Kidney (tissue), 14 donors: ENCODE data around the gene EEPD1. TPM values are rescaled to one million over a fixed set of nuclear protein-coding genes. Genes with fewer than 3 reads are reported as not detected.

Experiments
- DNase-seq, 5 donors: peaks; one replicate each; pipeline ENCODE4 v3.0.0-alpha.2; 2013 to 2020
- FAIRE-seq: peaks from 2 replicates; lab custom pipeline; 2012; peaks lifted over from hg19 to GRCh38; lab: Jason Lieb, UNC
- H3K27ac ChIP-seq, 2 donors: one replicate each; pipeline ENCODE4 v1.7.0; 2013; ENCODE audit warnings: low read depth in 2 of 2, low read length in 2 of 2, inconsistent platforms in 1 of 2
- H3K27me3 ChIP-seq: one replicate; pipeline ENCODE4 v1.7.1; 2013; ENCODE audit warnings: low read length, inconsistent platforms; ENCODE audit not compliant: control insufficient read depth, insufficient read depth
- H3K36me3 ChIP-seq, 3 donors: one replicate each; pipeline versions ENCODE4 v1.7.0 to v1.7.1; 2013; ENCODE audit warnings: low read length in 3 of 3, control low read depth in 1 of 3, inconsistent platforms in 1 of 3; ENCODE audit not compliant: insufficient read depth in 3 of 3, control insufficient read depth in 2 of 3
- H3K4me1 ChIP-seq, 3 donors: one replicate each; pipeline versions ENCODE4 v1.7.0 to v1.7.1; 2013; ENCODE audit warnings: low read length in 3 of 3, inconsistent platforms in 1 of 3, low read depth in 1 of 3; ENCODE audit not compliant: control insufficient read depth in 2 of 3, insufficient read depth in 2 of 3
- H3K4me3 ChIP-seq, 3 donors: one replicate each; pipeline versions ENCODE4 v1.7.0 to v1.8.1; 2013; ENCODE audit warnings: low read length in 3 of 3, control low read depth in 1 of 3, inconsistent platforms in 1 of 3
- H3K9ac ChIP-seq, 3 donors: one replicate each; pipeline versions ENCODE4 v1.7.0 to v1.7.1; 2013; ENCODE audit warnings: low read length in 3 of 3, control low read depth in 1 of 3, inconsistent platforms in 1 of 3
- H3K9me3 ChIP-seq, 3 donors: one replicate each; pipeline versions ENCODE4 v1.7.0 to v1.7.1; 2013; ENCODE audit warnings: low read length in 3 of 3, control low read depth in 1 of 3, inconsistent platforms in 1 of 3; ENCODE audit not compliant: control insufficient read depth in 2 of 3, insufficient read depth in 1 of 3
- intact Hi-C: fragments of 100-400 bp; cut with DNase I; formaldehyde crosslinking; loops from one replicate; pipeline ENCODE4 v1.11.1; 2022
- polyA plus RNA-seq: library from polyadenylated mRNA; stranded (reverse); fragments of 350-450 nt; fragmentation: Illumina TruSeq; extraction: RNeasy Lipid Tissue Mini Kit (QIAGEN cat#74804); gene quantifications from one replicate; pipeline ENCODE4 v1.2.3, GENCODE V29; 2014; ENCODE audit warnings: low read depth, low replicate concordance; ENCODE audit not compliant: insufficient read depth
- total RNA-seq: library from RNA; stranded (reverse); fragmentation: NEBNext Ultra II Directional; extraction: Animal tissue kit (Norgen Biotek cat#: 25700); gene quantifications from one replicate; pipeline ENCODE4 v1.2.1, GENCODE V29; 2021
- TF ChIP-seq, protein P1 (sequence below): IDR thresholded peaks from 3 replicates; pipeline ENCODE4 v1.5.1; 2012; ENCODE audit warnings: mild to moderate bottlenecking, moderate library complexity, borderline replicate concordance; ENCODE audit not compliant: insufficient read depth; ENCODE audit errors: extremely low read depth
- donor health status: control.
- donor health status: control.
- donor health status: control.
- donor health status: control.
- donor health status: control.
- donor health status: DM: yes; HTN: yes; CAD: no.
- donor health status: Normal renal cell carcinoma (clear cell type).

Gene EEPD1
- total and polyA plus RNA-seq, 2 donors from 2014 or later, result 6.3 to 6.4 TPM

GRCh38 chr7:36216063-36216684 lies 63.1 kb downstream of the EEPD1 start:
- no peak for FAIRE-seq
- no peak overlapping the region for H3K27ac ChIP-seq

GRCh38 chr7:36217211-36217960 lies 64.3 kb downstream of the EEPD1 start:
- H3K36me3 ChIP-seq, result no peaks in the 10 kb centered on the region
- no peaks in the 10 kb centered on the region for H3K4me1 ChIP-seq
- TF ChIP-seq, protein P1, sequence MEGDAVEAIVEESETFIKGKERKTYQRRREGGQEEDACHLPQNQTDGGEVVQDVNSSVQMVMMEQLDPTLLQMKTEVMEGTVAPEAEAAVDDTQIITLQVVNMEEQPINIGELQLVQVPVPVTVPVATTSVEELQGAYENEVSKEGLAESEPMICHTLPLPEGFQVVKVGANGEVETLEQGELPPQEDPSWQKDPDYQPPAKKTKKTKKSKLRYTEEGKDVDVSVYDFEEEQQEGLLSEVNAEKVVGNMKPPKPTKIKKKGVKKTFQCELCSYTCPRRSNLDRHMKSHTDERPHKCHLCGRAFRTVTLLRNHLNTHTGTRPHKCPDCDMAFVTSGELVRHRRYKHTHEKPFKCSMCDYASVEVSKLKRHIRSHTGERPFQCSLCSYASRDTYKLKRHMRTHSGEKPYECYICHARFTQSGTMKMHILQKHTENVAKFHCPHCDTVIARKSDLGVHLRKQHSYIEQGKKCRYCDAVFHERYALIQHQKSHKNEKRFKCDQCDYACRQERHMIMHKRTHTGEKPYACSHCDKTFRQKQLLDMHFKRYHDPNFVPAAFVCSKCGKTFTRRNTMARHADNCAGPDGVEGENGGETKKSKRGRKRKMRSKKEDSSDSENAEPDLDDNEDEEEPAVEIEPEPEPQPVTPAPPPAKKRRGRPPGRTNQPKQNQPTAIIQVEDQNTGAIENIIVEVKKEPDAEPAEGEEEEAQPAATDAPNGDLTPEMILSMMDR, result no peak
- H3K27ac ChIP-seq, result no peak overlapping the region
- DNase-seq, result no peak
- H3K9me3 ChIP-seq, result no peaks in the 10 kb centered on the region
- H3K9ac ChIP-seq, result no peak overlapping the region
- intact Hi-C loops, result no loop called here
- H3K27me3 ChIP-seq, result no peaks in the 10 kb centered on the region
- no peak for FAIRE-seq
- no peak overlapping the region for H3K4me3 ChIP-seq

More at GRCh38 chr7:36216063-36216684, 63.1 kb downstream of the EEPD1 start:
- Histone ChIP-seq H3K9ac (no peak overlapping the region), H3K9me3 (no peaks in the 10 kb centered on the region), H3K27me3 (no peaks in the 10 kb centered on the region), H3K4me3 (no peak overlapping the region), H3K36me3 (no peaks in the 10 kb centered on the region), H3K4me1 (no peaks in the 10 kb centered on the region)
- intact Hi-C loops, result no loop called here
- no peak for DNase-seq
- TF ChIP-seq, protein P1, result no peak

GRCh38 chr7:36217961-36218284 lies 64.9 kb downstream of the EEPD1 start:
- Histone ChIP-seq H3K36me3 (no peaks in the 10 kb centered on the region), H3K27ac (no peak overlapping the region), H3K27me3 (no peaks in the 10 kb centered on the region), H3K9ac (no peak overlapping the region), H3K4me3 (no peak overlapping the region), H3K4me1 (no peaks in the 10 kb centered on the region), H3K9me3 (no peaks in the 10 kb centered on the region)
- FAIRE-seq, result no peak
- TF ChIP-seq, protein P1, result no peak
- intact Hi-C loops, result no loop called here
- no peak for DNase-seq
